HG03039 (cell line): ENCODE data around the gene APBA2.

ENCODE experiments used
- ATAC-seq: cut with Tn5 transposase; IDR thresholded peaks from one replicate; pipeline ENCODE4 v1.9.1; 2021; ENCODE audit warnings: mild to moderate bottlenecking, moderate library complexity; ENCODE audit not compliant: unreplicated experiment

APBA2 gene

DNA sequence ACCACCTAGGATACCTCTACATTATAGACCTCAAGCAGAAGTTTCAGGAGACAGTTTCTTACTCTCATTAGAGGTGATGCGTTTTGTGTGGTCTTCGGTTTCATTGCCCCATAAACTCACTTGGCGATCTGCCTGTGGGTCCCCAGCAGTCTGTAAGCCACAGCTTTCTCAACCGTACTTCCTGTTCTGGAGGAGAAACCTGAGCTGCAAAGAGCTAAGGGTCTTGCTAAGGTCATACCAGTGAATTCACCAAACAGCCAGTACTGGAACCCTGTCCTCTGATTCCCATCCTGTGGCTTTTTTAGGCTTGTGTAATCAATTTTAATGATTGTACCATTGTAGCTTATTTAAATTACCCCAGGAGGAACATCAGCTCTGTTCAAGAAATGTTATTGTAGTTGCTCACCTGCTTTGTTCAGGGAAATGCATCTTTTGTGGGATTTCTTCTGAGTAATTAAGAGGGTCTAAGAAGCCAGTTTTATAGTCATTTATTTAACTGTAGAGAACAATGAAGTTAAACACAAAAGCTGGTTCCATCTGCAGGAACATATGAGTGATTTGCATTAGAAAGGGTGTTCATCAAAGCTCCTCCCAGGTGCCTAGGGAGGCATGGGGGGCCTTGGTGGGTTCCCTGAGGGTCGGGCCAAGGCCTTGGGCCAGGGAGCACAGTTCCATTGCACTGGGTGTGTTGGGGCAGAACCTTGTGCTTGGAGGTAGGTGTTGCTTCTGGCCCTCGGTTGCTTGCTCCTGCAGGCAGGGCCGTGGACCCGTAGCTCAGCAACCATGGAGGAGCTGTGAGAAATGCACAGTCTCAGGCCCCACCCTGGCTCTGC lies 69.6 kb downstream of the APBA2 start:
- ATAC-seq = no peak

DNA sequence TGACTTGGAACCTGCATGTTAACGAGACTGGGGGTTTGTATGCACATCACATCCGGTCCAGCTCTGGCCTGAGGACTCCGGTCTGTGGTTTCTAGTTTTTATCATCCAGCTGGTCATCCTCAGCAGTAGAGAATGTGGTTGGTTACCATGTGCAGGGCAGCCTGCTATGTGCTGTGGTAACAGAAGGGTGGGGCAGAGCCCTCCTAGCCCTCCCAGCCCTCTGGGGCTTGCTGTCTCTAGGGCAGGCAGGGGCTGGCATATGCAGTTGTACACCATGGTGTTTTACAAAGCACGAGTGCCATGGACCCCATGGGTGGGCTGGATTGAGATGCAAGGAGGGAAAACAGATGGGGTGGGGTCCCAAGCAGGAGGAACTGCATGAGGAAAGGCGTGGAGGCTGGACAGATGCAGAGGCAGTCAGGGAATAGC lies 70.2 kb downstream of the APBA2 start:
- ATAC-seq = no peak

DNA sequence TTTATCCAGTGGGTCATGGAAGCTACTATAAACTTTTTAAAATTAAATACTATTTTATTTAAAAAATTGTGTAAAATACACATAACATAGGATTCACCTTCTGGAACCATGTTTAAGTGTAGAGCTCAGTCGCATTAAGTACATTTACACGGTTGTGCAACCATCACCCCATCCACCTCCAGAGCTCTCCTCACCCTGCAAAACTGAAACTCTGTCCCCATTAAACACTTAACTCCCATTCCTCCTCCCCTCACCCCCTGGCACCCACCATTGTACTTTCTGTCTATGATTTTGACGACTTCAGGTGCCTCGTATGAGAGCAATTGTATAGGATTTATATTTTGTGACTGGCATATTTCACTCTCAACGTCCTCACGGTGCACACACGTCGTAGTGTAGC lies 70.7 kb downstream of the APBA2 start:
- ATAC-seq = no peak

- ATAC-seq = no peak
Observed at GRCh38 chr15:28957606-28958498, 72.1 kb downstream of the APBA2 start.

DNA sequence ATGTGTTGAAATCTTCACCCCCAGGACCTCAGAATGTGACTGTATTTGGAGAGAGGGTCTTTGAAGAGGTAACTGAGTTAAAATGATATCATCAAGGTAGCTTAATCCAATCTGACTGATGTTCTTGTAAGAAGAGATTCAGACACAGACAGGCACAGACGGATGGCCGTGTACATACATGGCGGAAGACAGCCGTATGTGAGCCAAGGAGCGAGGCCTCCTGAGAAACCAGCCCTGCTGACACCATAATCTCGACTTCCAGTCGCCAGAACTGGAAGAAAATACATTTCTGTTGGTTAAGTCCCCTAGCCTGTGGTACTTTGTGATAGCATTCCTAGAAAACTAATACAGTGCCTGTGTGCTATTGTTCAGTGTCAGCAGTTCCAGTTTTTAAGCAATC lies 73.6 kb downstream of the APBA2 start:
- no peak for ATAC-seq

DNA sequence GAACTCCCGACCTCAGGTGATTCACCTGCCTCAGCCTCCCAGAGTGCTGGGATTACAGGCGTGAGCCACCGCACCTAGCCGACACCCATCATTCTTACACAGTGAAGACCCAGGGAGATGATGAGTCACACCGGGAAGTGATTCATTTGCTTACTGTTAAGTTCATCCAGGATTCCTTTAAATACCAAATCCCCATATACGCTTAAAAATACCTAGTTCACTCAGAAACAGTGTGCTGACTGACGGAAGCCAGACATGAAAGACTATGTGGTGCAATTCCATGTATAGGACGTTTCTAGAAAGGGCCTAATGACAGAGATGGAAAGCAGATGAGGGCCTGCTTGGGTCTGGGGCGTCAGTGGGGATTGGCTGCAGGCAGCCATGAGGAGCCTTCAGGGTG lies 75.2 kb downstream of the APBA2 start:
- no peak for ATAC-seq

GRCh38 chr15:28961391-28961790 lies 75.6 kb downstream of the APBA2 start:
- no peak for ATAC-seq

- ATAC-seq = no peak
Observed at GRCh38 chr15:28962851-28963710, 77.3 kb downstream of the APBA2 start.

DNA sequence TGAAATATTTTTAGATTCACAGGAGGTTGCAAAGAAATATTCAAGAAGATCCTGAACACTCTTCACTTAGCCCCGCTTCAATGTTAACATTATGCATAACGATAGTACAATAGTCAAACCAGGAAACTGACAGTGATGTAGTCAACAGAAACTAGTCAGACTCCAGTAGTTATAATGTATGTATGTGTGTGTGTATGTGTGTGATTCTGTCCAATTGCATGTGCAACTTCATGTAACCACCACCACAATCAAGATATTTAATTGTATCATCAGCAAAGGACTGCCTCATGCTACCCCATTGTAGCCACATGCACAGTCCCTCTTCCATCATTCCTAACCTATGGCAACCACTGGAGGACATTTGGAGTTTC lies 77.9 kb downstream of the APBA2 start:
- ATAC-seq = no peak

DNA sequence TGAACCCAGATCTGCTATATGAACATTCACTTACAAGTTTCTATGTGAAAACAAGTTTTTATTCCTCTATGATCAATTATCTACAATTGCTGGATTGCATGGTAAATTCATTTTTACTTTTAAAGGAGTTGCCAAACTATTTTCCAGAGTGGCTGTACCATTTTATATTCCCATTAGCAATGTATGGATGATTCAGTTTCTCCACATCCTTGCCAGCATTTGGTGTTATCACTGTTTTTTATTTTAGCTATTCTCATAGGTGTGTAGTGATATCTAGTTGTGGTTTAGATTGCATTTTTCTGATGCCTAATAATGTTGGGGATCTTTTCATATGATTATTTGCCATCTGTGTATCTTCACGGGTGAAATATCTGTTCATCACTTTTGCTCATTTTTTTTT lies 78.3 kb downstream of the APBA2 start:
- no peak for ATAC-seq

DNA sequence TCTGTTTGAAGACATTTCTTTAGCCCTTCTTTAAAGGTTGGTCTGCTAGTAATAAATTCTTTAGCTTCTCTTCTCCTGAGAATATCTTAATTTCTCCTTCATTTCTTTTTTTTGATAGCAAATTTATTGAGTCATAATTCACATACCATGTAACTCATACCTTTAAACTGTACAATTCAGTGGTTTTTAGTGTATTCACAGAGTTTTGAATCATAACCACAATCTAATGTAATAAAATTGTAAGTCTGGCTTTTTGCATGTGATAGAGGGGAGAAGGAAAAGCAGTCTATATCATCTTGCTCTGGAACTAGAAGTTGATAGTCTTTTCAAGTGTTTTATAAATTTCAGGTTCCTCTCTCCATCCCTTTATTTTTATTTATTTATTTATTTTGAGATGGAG lies 81.3 kb downstream of the APBA2 start:
- ATAC-seq = no peak

- no peak for ATAC-seq
Observed at GRCh38 chr15:28967990-28968389, 82.2 kb downstream of the APBA2 start.

DNA sequence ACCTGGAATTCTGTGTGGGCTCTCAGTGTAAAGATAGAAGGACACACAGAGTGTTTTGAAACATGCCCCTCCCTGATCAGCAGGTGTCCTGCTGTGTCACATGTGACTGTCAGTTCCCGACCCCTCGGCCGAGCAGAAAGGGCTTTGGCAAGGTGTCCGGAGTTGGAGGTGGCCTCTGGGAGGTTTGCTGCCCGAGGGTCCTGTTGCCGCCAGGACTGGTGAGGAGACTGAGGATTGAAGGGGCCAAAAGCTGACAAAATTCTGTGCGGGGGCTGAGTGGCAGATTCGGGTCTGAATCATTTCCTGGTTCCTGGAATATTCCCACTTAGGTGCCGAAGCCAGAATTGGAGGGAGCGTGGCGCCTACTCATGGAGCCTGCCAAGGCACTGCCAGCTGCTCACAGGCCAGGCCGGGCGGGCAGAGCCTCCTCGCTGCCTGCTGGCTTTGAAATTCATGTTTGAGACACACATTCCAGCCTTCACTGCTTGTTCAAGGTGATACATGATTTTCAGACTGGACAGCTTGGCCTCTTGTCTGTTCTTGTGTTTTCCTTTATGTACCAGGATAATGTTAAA lies 83.8 kb downstream of the APBA2 start:
- no peak for ATAC-seq

DNA sequence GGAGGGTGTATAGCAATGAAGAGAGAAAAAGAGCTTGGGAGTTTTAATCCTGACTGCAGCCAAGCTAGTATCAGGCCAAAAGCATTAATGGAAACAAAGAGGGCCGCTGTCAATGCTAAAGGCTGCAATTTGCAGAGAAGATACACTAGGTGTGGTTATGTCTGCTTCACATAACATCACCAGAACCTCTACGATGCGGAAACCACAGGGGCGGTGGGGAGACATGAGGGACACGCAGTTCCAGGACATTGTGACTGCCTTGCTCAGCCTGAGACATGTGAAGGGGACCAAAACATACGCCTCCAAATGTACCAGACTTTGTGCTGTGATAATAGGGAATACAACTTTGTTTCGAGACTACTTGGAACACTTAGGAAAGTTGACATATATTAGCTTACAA lies 88.4 kb downstream of the APBA2 start:
- no peak for ATAC-seq

DNA sequence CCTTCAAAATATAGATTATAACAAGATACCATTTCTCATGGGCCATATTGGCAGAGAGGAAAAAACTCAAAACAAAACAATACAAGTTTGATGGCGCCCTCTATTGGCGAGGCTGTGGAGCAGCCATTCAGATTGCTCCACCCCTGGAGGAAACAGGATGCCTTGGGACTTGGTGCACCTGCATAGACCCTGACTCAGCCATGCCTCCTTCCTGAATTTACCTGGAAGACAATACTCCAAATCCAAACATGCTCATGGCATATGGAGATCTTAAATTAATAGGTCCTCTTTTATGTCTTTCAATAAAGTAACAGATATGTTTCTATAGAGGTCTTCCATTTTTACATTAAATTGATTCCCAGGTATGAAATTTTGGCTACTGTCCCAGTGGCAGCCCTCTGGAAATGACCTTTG lies 90.0 kb downstream of the APBA2 start:
- ATAC-seq = no peak

- no peak for ATAC-seq
Observed at GRCh38 chr15:28977377-28978010, 91.7 kb downstream of the APBA2 start.

DNA sequence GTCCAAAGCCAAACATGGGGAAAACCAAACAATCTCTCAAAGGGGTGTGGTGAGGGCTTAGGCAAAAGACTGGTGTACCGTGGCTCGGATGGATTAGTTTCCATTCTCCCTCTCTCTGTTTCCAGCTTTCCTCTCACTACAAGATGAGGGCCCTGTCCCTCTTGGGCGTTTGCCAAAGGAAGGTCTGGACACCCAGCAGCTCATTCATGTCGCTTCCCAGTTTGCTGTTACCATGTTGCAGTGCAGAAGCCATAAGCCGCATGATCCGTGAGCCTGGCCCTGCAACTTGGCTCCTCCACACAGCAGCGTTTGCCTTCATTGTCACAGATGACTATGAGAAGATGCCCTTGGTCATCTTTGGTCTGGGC lies 92.2 kb downstream of the APBA2 start:
- ATAC-seq = no peak

DNA sequence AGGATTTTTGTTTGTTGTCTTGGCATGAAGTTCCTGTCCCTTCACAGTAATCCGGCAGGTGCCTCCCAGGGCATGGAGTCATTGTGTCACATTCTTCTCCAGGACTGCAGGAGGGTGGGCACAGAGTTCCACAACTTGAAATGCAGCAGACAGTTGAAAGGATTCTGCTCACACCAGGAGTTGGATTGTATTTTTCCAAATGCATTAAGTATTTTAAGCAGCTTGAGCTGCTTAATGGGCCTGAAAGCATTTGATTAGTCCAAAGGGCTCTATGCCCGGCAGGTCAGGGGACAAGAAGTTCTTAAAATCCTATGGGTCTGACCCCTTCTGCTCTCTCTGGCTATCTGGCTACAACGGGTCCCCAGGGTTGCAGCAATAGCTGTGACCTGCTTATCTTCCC lies 92.9 kb downstream of the APBA2 start:
- ATAC-seq = no peak

DNA sequence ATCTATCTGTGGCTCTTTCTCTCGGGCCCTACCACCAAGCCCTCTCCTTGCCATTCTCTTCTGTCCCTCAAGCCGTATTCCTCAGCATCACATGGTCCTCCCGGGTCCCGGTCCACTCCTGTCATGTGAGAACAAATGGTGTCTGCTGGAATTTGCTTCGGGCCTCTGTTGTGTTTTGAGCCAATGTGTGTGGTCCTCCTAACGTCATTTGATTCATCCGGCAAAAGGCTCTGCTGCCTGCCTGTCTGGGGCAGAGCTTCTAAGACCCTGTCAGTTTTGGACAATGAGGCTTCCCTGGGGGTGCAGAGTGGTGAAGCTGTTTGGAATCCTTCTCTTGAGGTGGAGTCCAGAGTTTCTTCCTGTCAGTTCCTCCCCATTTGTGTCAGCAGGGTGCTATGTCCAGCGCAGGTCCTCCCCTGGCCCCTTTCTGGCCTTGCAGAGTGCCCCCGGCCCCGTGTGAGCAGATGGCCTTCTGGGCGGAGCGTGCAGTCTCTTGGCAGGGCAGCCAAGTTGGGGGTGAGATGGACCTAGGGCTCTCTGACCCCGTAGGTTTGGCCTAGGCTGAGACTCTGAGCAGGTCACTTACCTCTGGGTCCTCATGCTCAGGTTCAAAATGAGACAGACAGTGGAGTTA lies 93.6 kb downstream of the APBA2 start:
- no peak for ATAC-seq
